NB4 (cell line): ENCODE results near the gene M1AP.
A peak's percentile ranks its signal among the peaks of the same experiment; 100 is the strongest.

Experiments used
- CTCF ChIP-seq: IDR thresholded peaks from one replicate; pipeline ENCODE4 v1.5.1; 2012; ENCODE audit warnings: low read depth, low read length
- MAX ChIP-seq: IDR thresholded peaks from 2 replicates; pipeline ENCODE4 v1.6.1; 2011; ENCODE audit warnings: low read depth, low read length
- MYC ChIP-seq: IDR thresholded peaks from 2 replicates; pipeline ENCODE4 v1.6.1; 2011; ENCODE audit warnings: low read depth, low read length
- POLR2A ChIP-seq: IDR thresholded peaks from 2 replicates; pipeline ENCODE4 v1.6.1; 2011; ENCODE audit warnings: mild to moderate bottlenecking; ENCODE audit not compliant: insufficient read length; ENCODE audit errors: extremely low read depth

- no peak for TF ChIP-seq CTCF
- peak; percentile 39 for TF ChIP-seq POLR2A
- TF ChIP-seq MAX, result no peak
- no peak for TF ChIP-seq MYC
Measured at GRCh38 chr2:74653985-74654882, 6.1 kb upstream of the M1AP start, which contains the start of gene SEMA4F.
